Endothelial cell of umbilical vein (primary cell): ENCODE results near the gene STK16. TPM values are rescaled to one million over a fixed set of nuclear protein-coding genes. Genes with fewer than 3 reads are reported as not detected.

Experiments used
- BruUV-seq: library from RNA; stranded (reverse); fragments of 400-500 nt; replicated peaks from 2 replicates; lab custom pipeline; 2021; lab: Mats Ljungman, UMichigan
- CTCF ChIA-PET: fragments of 300-600, 350-600 bp; sonication (Branson Sonifier 250); formaldehyde crosslinking; loops from one replicate; lab custom pipeline; 2021; ENCODE audit warnings: antibody characterized with exemption, inconsistent platforms; lab: Charles Lee
- POLR2A ChIA-PET: fragments of 300-600, 350-600 bp; sonication (Branson Sonifier 250); formaldehyde crosslinking; loops from one replicate; lab custom pipeline; 2021; ENCODE audit warnings: antibody characterized with exemption, inconsistent platforms; lab: Charles Lee
- DNase-seq: peaks from one replicate; pipeline ENCODE4 v3.0.0-alpha.2; 2011; ENCODE audit warnings: low read depth, low spot score
- FAIRE-seq: peaks from 2 replicates; lab custom pipeline; 2011; peaks lifted over from hg19 to GRCh38; lab: Jason Lieb, UNC
- H2AFZ ChIP-seq: 2 replicates; pipeline ENCODE4 v1.6.0; 2012; ENCODE audit warnings: low read depth, low read length, control low read depth, inconsistent platforms
- H3K27ac ChIP-seq: 2 replicates; pipeline ENCODE4 v1.5.1; 2011; ENCODE audit warnings: low read depth, mild to moderate bottlenecking, control low read depth, low read length, moderate library complexity; ENCODE audit not compliant: insufficient read depth
- H3K27me3 ChIP-seq, 2 experiments: 2 replicates each; pipeline versions ENCODE4 v1.6.0 to v1.6.1; 2011; ENCODE audit warnings: low read length in 2 of 2, mixed read lengths in 1 of 2; ENCODE audit not compliant: control insufficient read depth in 2 of 2, insufficient read depth in 2 of 2
- H3K36me3 ChIP-seq, 2 experiments: 2 replicates in 1 of 2; 3 replicates in 1 of 2; pipeline ENCODE4 v1.5.1; 2011; ENCODE audit warnings: low read length in 2 of 2, mild to moderate bottlenecking in 1 of 2, moderate library complexity in 1 of 2; ENCODE audit not compliant: control insufficient read depth in 2 of 2, insufficient read depth in 2 of 2; ENCODE audit errors: extremely low read depth in 1 of 2
- H3K4me1 ChIP-seq: 3 replicates; pipeline ENCODE4 v1.5.1; 2011; ENCODE audit warnings: mild to moderate bottlenecking, low read length; ENCODE audit not compliant: control insufficient read depth, insufficient read depth; ENCODE audit errors: extremely low read depth
- H3K4me2 ChIP-seq: 2 replicates; pipeline ENCODE4 v1.6.1; 2011; ENCODE audit warnings: low read length, control low read depth, mixed read lengths; ENCODE audit not compliant: insufficient read depth
- H3K4me3 ChIP-seq, 3 experiments: fragments of 200-600 bp in 1 of 3; sonication (generic), shearing (Covaris generic) in 1 of 3; replicated peaks in 1 of 3; 2 replicates each; pipeline ENCODE4 v1.5.1; 2011 to 2016; ENCODE audit warnings: control low read depth in 3 of 3, low read length in 3 of 3, mild to moderate bottlenecking in 2 of 3, inconsistent platforms in 1 of 3, low read depth in 1 of 3, moderate library complexity in 1 of 3; ENCODE audit not compliant: insufficient read depth in 1 of 3
- H3K79me2 ChIP-seq: 2 replicates; pipeline ENCODE4 v1.6.0; 2012; ENCODE audit warnings: low read length, inconsistent platforms; ENCODE audit not compliant: control insufficient read depth, insufficient read depth
- H3K9ac ChIP-seq: replicated peaks from 2 replicates; pipeline ENCODE3; 2011; ENCODE audit warnings: low read length, control low read depth; ENCODE audit not compliant: insufficient read depth; ENCODE audit errors: extremely low read depth
- H3K9me1 ChIP-seq: replicated peaks from 3 replicates; pipeline ENCODE4 v1.6.0; 2011; ENCODE audit warnings: mild to moderate bottlenecking, low read length; ENCODE audit not compliant: control insufficient read depth, insufficient read depth; ENCODE audit errors: extremely low read depth
- H3K9me3 ChIP-seq: replicated peaks from 2 replicates; pipeline ENCODE4 v1.5.1; 2012; ENCODE audit warnings: low read length, inconsistent platforms; ENCODE audit not compliant: control insufficient read depth, insufficient read depth
- H4K20me1 ChIP-seq: replicated peaks from 2 replicates; pipeline ENCODE3; 2011; ENCODE audit warnings: mild to moderate bottlenecking, low read length; ENCODE audit not compliant: control insufficient read depth, insufficient read depth; ENCODE audit errors: extremely low read depth
- CTCF ChIP-seq, 2 donors: IDR thresholded peaks; 1 replicate in 1 of 2; 2 replicates in 1 of 2; pipeline ENCODE4 v1.5.1; 2011; ENCODE audit warnings: low read length in 2 of 2, mild to moderate bottlenecking in 2 of 2, moderate library complexity in 2 of 2, control low read depth in 1 of 2, inconsistent platforms in 1 of 2, low read depth in 1 of 2; ENCODE audit not compliant: insufficient read depth in 1 of 2; ENCODE audit errors: extremely low read depth in 1 of 2
- EZH2 ChIP-seq: IDR thresholded peaks from 2 replicates; pipeline ENCODE4 v1.6.1; 2012; ENCODE audit warnings: borderline replicate concordance, low read depth, mild to moderate bottlenecking, moderate library complexity, low read length, inconsistent platforms; ENCODE audit not compliant: severe bottlenecking
- FOS ChIP-seq: IDR thresholded peaks from 2 replicates; pipeline ENCODE4 v1.6.1; 2011; ENCODE audit warnings: mild to moderate bottlenecking, low read length, moderate library complexity, borderline replicate concordance; ENCODE audit not compliant: insufficient read depth
- GATA2 ChIP-seq: IDR thresholded peaks from 2 replicates; pipeline ENCODE4 v1.7.0; 2011; ENCODE audit warnings: low read depth, mild to moderate bottlenecking, moderate library complexity, mixed read lengths, low read length; ENCODE audit not compliant: insufficient read length, insufficient read depth
- JUN ChIP-seq: IDR thresholded peaks from 2 replicates; pipeline ENCODE4 v1.6.1; 2011; ENCODE audit warnings: borderline replicate concordance, low read depth; ENCODE audit not compliant: insufficient read length, insufficient read depth
- MAX ChIP-seq: IDR thresholded peaks from 2 replicates; pipeline ENCODE4 v1.6.1; 2011; ENCODE audit not compliant: insufficient read depth, insufficient read length
- MYC ChIP-seq: IDR thresholded peaks from one replicate; pipeline ENCODE4 v1.6.1; 2011; ENCODE audit warnings: mild to moderate bottlenecking, low read depth, low read length
- POLR2A ChIP-seq: IDR thresholded peaks from 2 replicates; pipeline ENCODE4 v1.6.1; 2012; ENCODE audit warnings: low read depth, mild to moderate bottlenecking, control low read depth, low read length
- POLR2AphosphoS5 ChIP-seq: IDR thresholded peaks from 2 replicates; pipeline ENCODE4 v1.6.1; 2012; ENCODE audit warnings: low read depth, mild to moderate bottlenecking, control low read depth, low read length, moderate library complexity; ENCODE audit not compliant: insufficient read depth
- dilution Hi-C: fragments of 300-500 bp; cut with MboI; formaldehyde crosslinking; loops from one replicate; pipeline ENCODE4 v1.15.0; 2019; ENCODE audit warnings: low sequenced_read_pairs; ENCODE audit not compliant: extremely low pct_ligation_motif_present
- intact Hi-C: fragments of 100-400 bp; cut with micrococcal nuclease; formaldehyde crosslinking; loops from one replicate; pipeline ENCODE4 v1.10.0; 2022
- polyA plus RNA-seq, 4 experiments: library from polyadenylated mRNA; depleted of rRNA in 3 of 4; stranded (reverse) in 3 of 4; unstranded in 1 of 4; fragments of >200 nt; gene quantifications; 2 replicates each; pipeline versions ENCODE4 v1.2.1 to v1.2.3, GENCODE V29; 2011 to 2012; ENCODE audit warnings: missing spikeins in 1 of 4
- total RNA-seq: library from RNA; stranded (reverse); gene quantifications from 2 replicates; pipeline ENCODE4 v1.2.3, GENCODE V29; 2021

STK16 gene
- total and polyA plus RNA-seq, 2 donors (not counting 3 experiments of a cell fraction or from before 2014, with no cell fraction given), result 18.8 to 63.2 TPM

- CTCF ChIA-PET, result interaction anchor here (0.5 to 1.3 kb wide), 2 partner anchors 8 to 59 kb away, joined by 3 read pairs; partner anchors contain the start of gene DNAJB2
- intact Hi-C loops (loop anchor here (2.0 to 5.0 kb wide), 5 partner anchors 33 to 167 kb away; partner anchors contain the start of genes DNPEP, NHEJ1, TUBA4A and TUBA4B), dilution Hi-C loops (no loop called here)
- DNase-seq (no peak), FAIRE-seq (no peak)
- BruUV-seq, result no TSS peak
- no peaks in the 10 kb centered on the region for H3K9me1 ChIP-seq
- H3K27me3 ChIP-seq, result no peaks in the 10 kb centered on the region
- no peak overlapping the region for H2AFZ ChIP-seq
- no peak overlapping the region for H3K27ac ChIP-seq
- TF ChIP-seq EZH2 (no peak), CTCF (IDR thresholded peaks at IDR 0.05; ENCODE audit: extremely low read depth in 1 of 2, insufficient read depth in 1 of 2, low read depth in 1 of 2, low read length in 2 of 2) (no peak), JUN (no peak), POLR2AphosphoS5 (no peak), MYC (no peak), MAX (no peak), FOS (no peak), GATA2 (no peak), POLR2A (no peak)
- peaks cover 2 to 37% of the 10 kb centered on the region in 2 experiments for H3K36me3 ChIP-seq
- H3K79me2 ChIP-seq, result no peaks in the 10 kb centered on the region
- H3K9ac ChIP-seq, result no peak overlapping the region
- no peaks in the 10 kb centered on the region for H3K9me3 ChIP-seq
- H4K20me1 ChIP-seq, result no peaks in the 10 kb centered on the region
- POLR2A ChIA-PET, result interaction anchor here (0.8 kb wide), 1 partner anchor 9 kb away, joined by 4 read pairs; the partner anchor contains the start of genes ANKZF1 and ATG9A
- H3K4me3 ChIP-seq, result no peak overlapping the region
- H3K4me1 ChIP-seq, result peaks cover 14% of the 10 kb centered on the region
- no peak overlapping the region for H3K4me2 ChIP-seq
These were observed 25.3 kb upstream of the STK16 start for GRCh38 chr2:219219784-219220532.
